ENCODE data around the gene C1orf232.

DNA sequence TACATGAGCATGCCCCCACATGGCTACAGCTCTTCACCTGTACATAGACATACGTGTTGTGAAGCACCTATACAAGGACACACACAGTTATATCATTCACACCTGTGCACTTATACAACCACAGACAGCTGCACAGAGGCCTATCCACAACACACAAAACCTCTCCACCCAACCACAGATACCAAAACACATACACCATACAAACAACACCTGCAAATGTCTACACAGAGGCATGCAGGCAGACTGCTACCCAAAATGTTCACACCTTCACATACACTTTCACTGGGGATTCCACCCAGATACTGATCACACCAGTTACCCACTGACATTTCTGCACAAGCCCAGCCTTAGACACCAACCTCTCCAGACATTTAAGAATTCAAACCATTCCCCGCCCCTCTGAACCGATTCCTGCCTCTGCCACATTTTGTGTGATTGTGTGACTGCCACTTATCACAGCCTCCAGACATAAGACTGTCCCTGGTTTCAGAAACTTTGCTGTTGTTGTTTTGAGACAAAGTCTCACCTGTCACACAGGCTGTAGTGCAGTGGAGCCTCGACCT lies 2.0 kb downstream of the C1orf232 start:
- TF ChIP-seq, protein P1, sequence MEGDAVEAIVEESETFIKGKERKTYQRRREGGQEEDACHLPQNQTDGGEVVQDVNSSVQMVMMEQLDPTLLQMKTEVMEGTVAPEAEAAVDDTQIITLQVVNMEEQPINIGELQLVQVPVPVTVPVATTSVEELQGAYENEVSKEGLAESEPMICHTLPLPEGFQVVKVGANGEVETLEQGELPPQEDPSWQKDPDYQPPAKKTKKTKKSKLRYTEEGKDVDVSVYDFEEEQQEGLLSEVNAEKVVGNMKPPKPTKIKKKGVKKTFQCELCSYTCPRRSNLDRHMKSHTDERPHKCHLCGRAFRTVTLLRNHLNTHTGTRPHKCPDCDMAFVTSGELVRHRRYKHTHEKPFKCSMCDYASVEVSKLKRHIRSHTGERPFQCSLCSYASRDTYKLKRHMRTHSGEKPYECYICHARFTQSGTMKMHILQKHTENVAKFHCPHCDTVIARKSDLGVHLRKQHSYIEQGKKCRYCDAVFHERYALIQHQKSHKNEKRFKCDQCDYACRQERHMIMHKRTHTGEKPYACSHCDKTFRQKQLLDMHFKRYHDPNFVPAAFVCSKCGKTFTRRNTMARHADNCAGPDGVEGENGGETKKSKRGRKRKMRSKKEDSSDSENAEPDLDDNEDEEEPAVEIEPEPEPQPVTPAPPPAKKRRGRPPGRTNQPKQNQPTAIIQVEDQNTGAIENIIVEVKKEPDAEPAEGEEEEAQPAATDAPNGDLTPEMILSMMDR (IDR thresholded peaks at IDR 0.05), result no peak
- TF ChIP-seq POLR2A (IDR thresholded peaks at IDR 0.05), result no peak

Measured in ovary (tissue), 3 donors.